ENCODE results near the gene DSCAML1. TPM values are rescaled to one million over a fixed set of nuclear protein-coding genes. Genes with fewer than 3 reads are reported as not detected.

Gene DSCAML1
- total RNA-seq, 1 donor from 2014 or later = 0.16 TPM

DNA sequence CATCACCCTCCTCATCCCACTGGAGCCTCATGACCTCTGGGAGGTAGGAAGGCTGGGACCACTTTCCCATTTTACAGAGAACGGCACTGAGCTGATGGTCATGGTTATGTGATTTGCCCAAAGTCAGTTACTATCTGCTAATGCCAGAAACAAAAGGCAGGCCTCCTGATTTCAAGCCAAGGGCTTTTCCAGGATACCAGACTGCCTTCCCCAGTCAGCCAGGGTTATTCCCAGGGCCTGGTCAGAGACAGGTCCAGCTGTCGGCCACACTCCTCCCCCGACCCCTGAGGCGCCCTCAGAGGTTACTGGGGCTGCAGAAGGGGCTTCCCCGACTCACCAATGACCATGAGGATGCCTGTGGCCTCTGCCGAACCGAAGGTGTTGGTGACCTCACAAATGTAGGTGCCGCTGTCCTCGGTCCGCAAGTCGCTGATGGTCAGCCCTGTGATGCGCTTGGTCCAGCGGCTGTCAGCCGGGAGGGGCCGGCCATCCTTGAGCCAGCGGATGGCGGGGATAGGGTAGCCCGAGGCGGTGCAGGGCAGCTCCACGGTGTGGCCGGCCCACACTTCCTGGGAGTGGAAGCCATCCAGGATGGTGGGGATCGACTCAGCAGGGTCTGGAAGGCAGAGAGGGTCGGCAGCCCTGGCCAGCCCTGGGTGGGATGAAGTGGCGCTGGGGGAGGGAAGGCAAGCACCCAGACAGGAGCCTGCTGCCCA lies 272.4 kb downstream of the DSCAML1 start:
- Mint-ChIP-seq H3K4me1 (ENCODE audit: low read depth, unreplicated experiment) (peaks cover 25% of the 10 kb centered on the region), H3K36me3 (ENCODE audit: low read depth, unreplicated experiment) (no peaks in the 10 kb centered on the region), H3K27me3 (ENCODE audit: low read depth, unreplicated experiment) (peaks cover 53% of the 10 kb centered on the region), H3K9me3 (ENCODE audit: unreplicated experiment) (no peaks in the 10 kb centered on the region), H3K27ac (ENCODE audit: unreplicated experiment) (no peak overlapping the region), H3K4me3 (ENCODE audit: unreplicated experiment) (no peak overlapping the region)
- H3K27ac ChIP-seq (ENCODE audit: low read depth, low read length) = no peak overlapping the region
- no peaks in the 10 kb centered on the region for H4K20me1 ChIP-seq (ENCODE audit: insufficient read depth, low read length)
- no peak for FAIRE-seq
- no peaks in the 10 kb centered on the region for H3K36me3 ChIP-seq (ENCODE audit: insufficient read depth, low read length)
- no peaks in the 10 kb centered on the region for H3K9me3 ChIP-seq (ENCODE audit: insufficient read depth, low read depth, low read length)
- H3K9ac ChIP-seq (ENCODE audit: low read length) = no peak overlapping the region
- H3K4me2 ChIP-seq (ENCODE audit: low read length) = no peak overlapping the region
- H3K4me1 ChIP-seq (ENCODE audit: insufficient read depth, low read length) = peaks cover 5% of the 10 kb centered on the region
- TF ChIP-seq EZH2 (IDR thresholded peaks at IDR 0.05; ENCODE audit: insufficient read depth, low read length) = no peak
- TF ChIP-seq, protein P1, sequence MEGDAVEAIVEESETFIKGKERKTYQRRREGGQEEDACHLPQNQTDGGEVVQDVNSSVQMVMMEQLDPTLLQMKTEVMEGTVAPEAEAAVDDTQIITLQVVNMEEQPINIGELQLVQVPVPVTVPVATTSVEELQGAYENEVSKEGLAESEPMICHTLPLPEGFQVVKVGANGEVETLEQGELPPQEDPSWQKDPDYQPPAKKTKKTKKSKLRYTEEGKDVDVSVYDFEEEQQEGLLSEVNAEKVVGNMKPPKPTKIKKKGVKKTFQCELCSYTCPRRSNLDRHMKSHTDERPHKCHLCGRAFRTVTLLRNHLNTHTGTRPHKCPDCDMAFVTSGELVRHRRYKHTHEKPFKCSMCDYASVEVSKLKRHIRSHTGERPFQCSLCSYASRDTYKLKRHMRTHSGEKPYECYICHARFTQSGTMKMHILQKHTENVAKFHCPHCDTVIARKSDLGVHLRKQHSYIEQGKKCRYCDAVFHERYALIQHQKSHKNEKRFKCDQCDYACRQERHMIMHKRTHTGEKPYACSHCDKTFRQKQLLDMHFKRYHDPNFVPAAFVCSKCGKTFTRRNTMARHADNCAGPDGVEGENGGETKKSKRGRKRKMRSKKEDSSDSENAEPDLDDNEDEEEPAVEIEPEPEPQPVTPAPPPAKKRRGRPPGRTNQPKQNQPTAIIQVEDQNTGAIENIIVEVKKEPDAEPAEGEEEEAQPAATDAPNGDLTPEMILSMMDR (IDR thresholded peaks at IDR 0.05; ENCODE audit: insufficient read depth, low read depth, low read length) = no peak
- no peak overlapping the region for H2AFZ ChIP-seq (ENCODE audit: low read depth, low read length)
- DNase-seq (ENCODE audit: low read depth) = no peak
- H3K79me2 ChIP-seq (ENCODE audit: insufficient read depth, low read length) = no peaks in the 10 kb centered on the region
- H3K27me3 ChIP-seq (ENCODE audit: insufficient read depth, low read length) = peaks cover 3% of the 10 kb centered on the region
- no peak overlapping the region for H3K4me3 ChIP-seq (ENCODE audit: insufficient read depth, low read depth, low read length)

DNA sequence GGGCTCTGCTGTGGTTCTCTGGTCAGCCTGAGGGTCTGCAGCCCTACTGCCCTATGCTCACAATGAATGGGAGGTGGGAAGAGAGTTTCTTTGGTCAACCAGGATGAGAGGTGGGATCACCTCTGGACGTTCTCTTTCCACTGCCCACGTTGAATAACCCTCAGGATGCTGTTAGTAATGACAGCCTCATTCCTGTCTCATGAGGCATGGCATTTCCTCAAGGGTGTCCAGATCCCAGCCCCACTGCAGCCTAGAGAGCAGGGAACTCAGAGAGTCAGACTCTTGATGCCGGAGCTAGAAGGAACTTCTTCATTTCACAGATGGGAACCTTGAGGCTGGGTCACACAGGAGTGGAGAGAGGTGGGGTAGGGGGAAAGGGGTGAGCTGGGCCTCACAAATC lies 273.3 kb downstream of the DSCAML1 start:
- Histone ChIP-seq H3K9ac (ENCODE audit: low read length) (no peak overlapping the region), H2AFZ (ENCODE audit: low read depth, low read length) (no peak overlapping the region), H3K9me3 (ENCODE audit: insufficient read depth, low read depth, low read length) (no peaks in the 10 kb centered on the region), H3K36me3 (ENCODE audit: insufficient read depth, low read length) (no peaks in the 10 kb centered on the region), H3K4me1 (ENCODE audit: insufficient read depth, low read length) (peaks cover 5% of the 10 kb centered on the region), H3K79me2 (ENCODE audit: insufficient read depth, low read length) (no peaks in the 10 kb centered on the region), H3K4me3 (ENCODE audit: insufficient read depth, low read depth, low read length) (no peak overlapping the region), H3K4me2 (ENCODE audit: low read length) (peak overlapping the region; percentile 47), H3K27me3 (ENCODE audit: insufficient read depth, low read length) (peaks cover 3% of the 10 kb centered on the region), H4K20me1 (ENCODE audit: insufficient read depth, low read length) (no peaks in the 10 kb centered on the region), H3K27ac (ENCODE audit: low read depth, low read length) (no peak overlapping the region)
- Mint-ChIP-seq H3K27me3 (ENCODE audit: low read depth, unreplicated experiment) (peaks cover 62% of the 10 kb centered on the region), H3K36me3 (ENCODE audit: low read depth, unreplicated experiment) (no peaks in the 10 kb centered on the region), H3K4me3 (ENCODE audit: unreplicated experiment) (no peak overlapping the region), H3K27ac (ENCODE audit: unreplicated experiment) (peak overlapping the region; percentile 0), H3K4me1 (ENCODE audit: low read depth, unreplicated experiment) (peaks cover 29% of the 10 kb centered on the region), H3K9me3 (ENCODE audit: unreplicated experiment) (no peaks in the 10 kb centered on the region)
- TF ChIP-seq EZH2 (IDR thresholded peaks at IDR 0.05; ENCODE audit: insufficient read depth, low read length) = no peak
- TF ChIP-seq, protein P1 (IDR thresholded peaks at IDR 0.05; ENCODE audit: insufficient read depth, low read depth, low read length) = no peak
- DNase-seq (ENCODE audit: low read depth) (peak; percentile 31), FAIRE-seq (no peak)

DNA sequence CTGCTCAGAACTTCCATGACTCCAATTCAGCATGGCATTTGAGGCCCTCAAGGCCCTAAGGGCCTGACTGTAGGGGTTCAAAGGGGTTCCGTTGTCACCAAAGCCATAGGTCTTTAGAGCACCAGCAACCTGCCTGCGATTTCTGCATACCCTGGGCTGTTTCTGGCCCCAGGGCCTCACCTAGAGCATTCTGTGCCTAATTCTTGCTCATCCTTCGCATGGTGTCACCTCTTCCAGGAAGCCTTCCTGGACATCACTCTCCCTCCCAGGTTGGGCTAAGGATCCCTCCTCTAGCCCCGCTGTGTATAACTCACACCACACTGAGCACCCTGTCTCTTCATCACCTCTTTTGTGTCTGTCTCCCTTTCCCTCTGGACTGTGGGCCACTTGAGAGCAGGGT lies 275.0 kb downstream of the DSCAML1 start:
- Histone ChIP-seq H4K20me1 (ENCODE audit: insufficient read depth, low read length) (no peaks in the 10 kb centered on the region), H3K79me2 (ENCODE audit: insufficient read depth, low read length) (no peaks in the 10 kb centered on the region), H3K9me3 (ENCODE audit: insufficient read depth, low read depth, low read length) (no peaks in the 10 kb centered on the region), H3K36me3 (ENCODE audit: insufficient read depth, low read length) (no peaks in the 10 kb centered on the region), H3K4me1 (ENCODE audit: insufficient read depth, low read length) (peaks cover 5% of the 10 kb centered on the region), H3K27me3 (ENCODE audit: insufficient read depth, low read length) (no peaks in the 10 kb centered on the region), H3K4me2 (ENCODE audit: low read length) (no peak overlapping the region), H2AFZ (ENCODE audit: low read depth, low read length) (no peak overlapping the region), H3K27ac (ENCODE audit: low read depth, low read length) (no peak overlapping the region), H3K4me3 (ENCODE audit: insufficient read depth, low read depth, low read length) (no peak overlapping the region), H3K9ac (ENCODE audit: low read length) (no peak overlapping the region)
- FAIRE-seq = no peak
- no peak overlapping the region for H3K27ac Mint-ChIP-seq (ENCODE audit: unreplicated experiment)
- TF ChIP-seq, protein P1 (IDR thresholded peaks at IDR 0.05; ENCODE audit: insufficient read depth, low read depth, low read length) = no peak
- TF ChIP-seq EZH2 (IDR thresholded peaks at IDR 0.05; ENCODE audit: insufficient read depth, low read length) = no peak
- no peak for DNase-seq (ENCODE audit: low read depth)
- peaks cover 20% of the 10 kb centered on the region for H3K4me1 Mint-ChIP-seq (ENCODE audit: low read depth, unreplicated experiment)
- peaks cover 56% of the 10 kb centered on the region for H3K27me3 Mint-ChIP-seq (ENCODE audit: low read depth, unreplicated experiment)
- no peaks in the 10 kb centered on the region for H3K36me3 Mint-ChIP-seq (ENCODE audit: low read depth, unreplicated experiment)
- H3K9me3 Mint-ChIP-seq (ENCODE audit: unreplicated experiment) = no peaks in the 10 kb centered on the region
- no peak overlapping the region for H3K4me3 Mint-ChIP-seq (ENCODE audit: unreplicated experiment)
